OCI-LY3 (cell line): ENCODE measurements around the gene VPS29.
"Not testable (repeated sequence)": the region's sequence is repeated elsewhere in the genome, so short reads cannot be mapped to it uniquely, and the experiment has no call there.

Experiments used
- H2AFZ ChIP-seq: fragments of 200-600, 300-600 bp; shearing (Covaris generic); 2 replicates; pipeline ENCODE4 v1.6.0; 2014; ENCODE audit warnings: antibody characterized with exemption, low read depth, low read length
- H3K27ac ChIP-seq: fragments of 200-600, 300-600 bp; sonication (generic); 2 replicates; pipeline ENCODE4 v1.5.1; 2014; ENCODE audit warnings: mild to moderate bottlenecking, low read length, moderate library complexity, mixed read lengths
- H3K27me3 ChIP-seq: fragments of 200-600, 300-600 bp; sonication (generic); 2 replicates; pipeline ENCODE4 v1.6.1; 2014; ENCODE audit warnings: low read depth, low read length, mixed read lengths
- H3K36me3 ChIP-seq: fragments of 200-600, 300-600 bp; sonication (generic); replicated peaks from 2 replicates; pipeline ENCODE3; 2014; ENCODE audit warnings: low read depth, low read length, mixed read lengths
- H3K4me1 ChIP-seq: fragments of 300-600, 200-600 bp; sonication (generic); 2 replicates; pipeline ENCODE4 v1.6.1; 2014; ENCODE audit warnings: low read length, mixed read lengths
- H3K4me2 ChIP-seq: fragments of 200-600, 300-600 bp; sonication (generic); 2 replicates; pipeline ENCODE4 v1.6.1; 2014; ENCODE audit warnings: low read length, mixed read lengths
- H3K4me3 ChIP-seq: fragments of 300-600, 200-600 bp; sonication (generic); 2 replicates; pipeline ENCODE4 v1.5.1; 2014; ENCODE audit warnings: antibody characterized with exemption, mild to moderate bottlenecking, low read length, moderate library complexity
- H3K79me2 ChIP-seq: fragments of 300-600, 200-600 bp; shearing (Covaris generic); 2 replicates; pipeline ENCODE4 v1.6.1; 2014; ENCODE audit warnings: mild to moderate bottlenecking, low read length, mixed read lengths
- H3K9ac ChIP-seq: fragments of 300-600, 200-600 bp; shearing (Covaris generic); 2 replicates; pipeline ENCODE4 v1.6.0; 2014; ENCODE audit warnings: mild to moderate bottlenecking, low read length, moderate library complexity
- H3K9me3 ChIP-seq: fragments of 200-600, 300-600 bp; shearing (Covaris generic); 2 replicates; pipeline ENCODE4 v1.6.1; 2014; ENCODE audit warnings: low read length, mixed read lengths; ENCODE audit not compliant: insufficient read depth
- H4K20me1 ChIP-seq: fragments of 200-600, 300-600 bp; sonication (generic); 2 replicates; pipeline ENCODE4 v1.6.1; 2016; ENCODE audit warnings: low read length, mixed read lengths; ENCODE audit not compliant: insufficient read depth
- EZH2phosphoT487 ChIP-seq: fragments of 200-600 bp; shearing (Covaris generic); IDR thresholded peaks from 2 replicates; pipeline ENCODE4 v1.6.1; 2018; ENCODE audit warnings: antibody characterized with exemption, mixed run types, low read depth
- TF ChIP-seq, protein P1 (sequence below): fragments of 200-600, 300-600 bp; sonication (generic); IDR thresholded peaks from 2 replicates; pipeline ENCODE4 v1.5.1; 2014; ENCODE audit warnings: antibody characterized with exemption, low read length, low read depth

The VPS29 gene

DNA sequence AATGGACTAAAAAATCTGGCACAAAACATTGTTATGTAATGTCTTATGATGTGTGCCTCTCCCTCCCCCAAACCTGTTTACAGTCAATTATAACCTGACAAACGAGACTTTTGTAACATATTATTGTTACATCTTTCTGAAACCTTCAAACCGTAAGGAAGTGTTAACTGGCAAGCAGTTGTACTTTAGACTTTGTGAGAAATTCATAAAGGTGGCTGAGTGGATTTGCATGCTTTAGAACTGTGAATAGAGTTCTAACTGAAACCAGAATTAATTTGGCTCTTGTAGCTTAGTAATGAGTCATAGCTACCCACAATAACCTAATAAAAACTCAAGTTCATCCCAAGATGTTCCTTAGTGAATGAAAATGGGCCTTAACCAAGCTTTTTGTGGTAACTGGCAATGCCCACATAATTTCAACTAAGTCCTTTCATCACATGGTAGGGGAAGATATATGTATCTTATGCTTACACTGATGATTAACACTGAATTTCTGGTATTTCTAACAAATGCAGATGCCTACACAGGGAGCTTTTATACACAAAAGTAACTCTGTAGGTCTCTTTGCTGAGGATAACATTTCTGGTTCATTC is 29.9 kb upstream of the VPS29 start:
- Histone ChIP-seq H3K4me3 (peak overlapping the region; percentile 32), H3K4me1 (peaks cover 32% of the 10 kb centered on the region), H3K79me2 (peaks cover 16% of the 10 kb centered on the region), H3K9ac (no peak overlapping the region), H3K27me3 (no peaks in the 10 kb centered on the region), H4K20me1 (peaks cover 52% of the 10 kb centered on the region), H3K36me3 (peaks cover 49% of the 10 kb centered on the region), H2AFZ (no peak overlapping the region), H3K9me3 (no peaks in the 10 kb centered on the region), H3K4me2 (peak overlapping the region; percentile 65), H3K27ac (peak overlapping the region; percentile 60)
- TF ChIP-seq, protein P1, sequence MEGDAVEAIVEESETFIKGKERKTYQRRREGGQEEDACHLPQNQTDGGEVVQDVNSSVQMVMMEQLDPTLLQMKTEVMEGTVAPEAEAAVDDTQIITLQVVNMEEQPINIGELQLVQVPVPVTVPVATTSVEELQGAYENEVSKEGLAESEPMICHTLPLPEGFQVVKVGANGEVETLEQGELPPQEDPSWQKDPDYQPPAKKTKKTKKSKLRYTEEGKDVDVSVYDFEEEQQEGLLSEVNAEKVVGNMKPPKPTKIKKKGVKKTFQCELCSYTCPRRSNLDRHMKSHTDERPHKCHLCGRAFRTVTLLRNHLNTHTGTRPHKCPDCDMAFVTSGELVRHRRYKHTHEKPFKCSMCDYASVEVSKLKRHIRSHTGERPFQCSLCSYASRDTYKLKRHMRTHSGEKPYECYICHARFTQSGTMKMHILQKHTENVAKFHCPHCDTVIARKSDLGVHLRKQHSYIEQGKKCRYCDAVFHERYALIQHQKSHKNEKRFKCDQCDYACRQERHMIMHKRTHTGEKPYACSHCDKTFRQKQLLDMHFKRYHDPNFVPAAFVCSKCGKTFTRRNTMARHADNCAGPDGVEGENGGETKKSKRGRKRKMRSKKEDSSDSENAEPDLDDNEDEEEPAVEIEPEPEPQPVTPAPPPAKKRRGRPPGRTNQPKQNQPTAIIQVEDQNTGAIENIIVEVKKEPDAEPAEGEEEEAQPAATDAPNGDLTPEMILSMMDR: no peak
- no peak for TF ChIP-seq EZH2phosphoT487

DNA sequence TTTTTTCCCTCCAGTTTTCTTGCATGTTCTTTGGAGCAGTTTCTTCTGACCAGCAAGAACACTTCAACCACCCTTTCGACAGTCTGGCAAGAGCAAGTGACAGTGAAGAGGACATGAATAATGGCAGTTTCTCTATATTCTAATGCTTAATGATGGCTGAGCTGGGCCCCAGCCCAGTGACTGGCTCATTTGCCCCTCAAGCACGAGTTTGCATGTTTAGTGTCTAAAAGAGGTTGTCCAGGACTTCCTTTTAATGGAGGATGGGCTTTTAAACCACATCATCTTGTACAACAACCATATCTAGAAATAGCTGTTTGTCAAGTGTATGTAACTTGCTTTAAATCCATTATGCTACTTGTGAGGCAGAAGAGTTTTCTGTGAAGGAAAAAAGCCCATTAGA is 28.6 kb upstream of the VPS29 start:
- TF ChIP-seq, protein P1: no peak
- no peak for TF ChIP-seq EZH2phosphoT487
- H3K9me3 ChIP-seq: no peaks in the 10 kb centered on the region
- H3K4me2 ChIP-seq: no peak overlapping the region
- H3K27ac ChIP-seq: no peak overlapping the region
- H3K4me1 ChIP-seq: peaks cover 32% of the 10 kb centered on the region
- no peak overlapping the region for H3K9ac ChIP-seq
- H4K20me1 ChIP-seq: peaks cover 47% of the 10 kb centered on the region
- H3K36me3 ChIP-seq: peaks cover 35% of the 10 kb centered on the region
- H3K27me3 ChIP-seq: no peaks in the 10 kb centered on the region
- peaks cover 16% of the 10 kb centered on the region for H3K79me2 ChIP-seq
- H3K4me3 ChIP-seq: no peak overlapping the region
- no peak overlapping the region for H2AFZ ChIP-seq

DNA sequence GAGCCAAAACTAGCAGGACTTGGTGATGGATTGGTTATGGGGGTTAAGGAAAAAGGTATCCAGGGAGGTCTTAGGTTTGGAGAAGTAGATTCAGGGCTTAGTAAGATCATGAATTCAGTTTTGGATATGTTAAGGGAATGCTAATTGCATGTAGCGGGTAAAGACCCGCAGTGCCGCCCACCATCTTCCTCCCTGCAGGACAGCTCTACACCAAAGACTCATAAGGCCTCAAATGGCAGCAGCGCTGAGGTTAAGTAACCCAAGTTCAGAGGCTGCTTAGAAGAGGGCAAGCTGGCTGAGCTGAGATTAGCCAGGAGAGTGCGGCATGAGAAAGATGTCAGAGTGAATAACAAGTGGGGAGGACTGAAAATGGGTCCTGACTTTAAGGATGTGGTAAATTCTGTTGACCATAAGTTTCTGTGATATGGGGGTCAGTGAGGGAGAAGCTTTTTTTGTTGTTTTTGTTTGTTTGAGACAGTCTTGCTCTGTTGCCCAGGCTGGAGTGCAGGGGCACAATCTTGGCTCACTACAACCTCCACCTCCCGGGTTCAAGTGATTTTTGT is 26.4 kb upstream of the VPS29 start:
- H3K36me3 ChIP-seq: peaks cover 16% of the 10 kb centered on the region
- no peak overlapping the region for H3K27ac ChIP-seq
- H3K4me2 ChIP-seq: no peak overlapping the region
- H4K20me1 ChIP-seq: peaks cover 27% of the 10 kb centered on the region
- H3K4me3 ChIP-seq: no peak overlapping the region
- H3K4me1 ChIP-seq: peaks cover 26% of the 10 kb centered on the region
- no peak overlapping the region for H2AFZ ChIP-seq
- H3K27me3 ChIP-seq: no peaks in the 10 kb centered on the region
- H3K9me3 ChIP-seq: no peaks in the 10 kb centered on the region
- H3K9ac ChIP-seq: no peak overlapping the region
- peaks cover 10% of the 10 kb centered on the region; the same call in 1 of the 2 replicates for H3K79me2 ChIP-seq
- TF ChIP-seq, protein P1: no peak
- no peak for TF ChIP-seq EZH2phosphoT487

DNA sequence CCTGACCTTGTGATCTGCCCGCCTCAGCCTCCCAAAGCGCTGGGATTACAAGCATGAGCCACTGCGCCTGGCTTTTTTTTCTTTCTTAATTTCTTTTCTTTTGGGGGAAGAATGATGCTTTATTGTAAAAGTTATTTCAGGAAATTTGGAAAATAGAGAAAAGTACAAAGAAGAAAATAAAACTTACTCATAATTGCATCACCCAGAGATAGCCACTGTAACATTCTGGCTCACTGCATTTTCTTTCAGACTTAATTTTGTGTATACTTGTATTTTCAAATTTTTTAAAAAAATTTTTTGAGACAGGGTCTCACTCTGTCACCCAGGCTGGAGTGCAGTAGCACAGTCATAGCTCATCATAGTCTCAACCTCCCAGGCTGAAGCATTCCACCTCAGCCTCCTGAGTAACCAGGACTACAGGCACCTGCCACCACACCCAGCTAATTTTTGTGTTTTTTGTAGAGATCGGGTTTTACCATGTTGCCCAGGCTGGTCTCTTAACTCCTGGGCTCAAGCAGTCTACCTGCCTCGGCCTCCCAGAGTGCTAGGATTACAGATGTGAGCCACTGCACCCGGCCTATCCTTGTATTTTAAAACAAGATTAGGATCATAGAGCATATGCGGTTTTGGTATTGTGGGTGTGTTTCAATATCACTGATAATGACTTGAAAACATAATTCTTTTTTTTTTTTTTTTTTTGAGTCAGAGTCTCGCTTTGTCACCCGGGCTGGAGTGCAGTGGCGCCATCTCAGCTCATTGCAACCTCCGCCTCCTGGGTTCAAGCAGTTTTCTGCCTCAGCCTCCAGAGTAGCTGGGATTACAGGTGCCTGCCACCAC is 19.2 kb upstream of the VPS29 start:
- H3K27ac ChIP-seq, H3K36me3 ChIP-seq, H3K9ac ChIP-seq, H3K79me2 ChIP-seq, H3K4me2 ChIP-seq, H3K4me3 ChIP-seq, H4K20me1 ChIP-seq, H2AFZ ChIP-seq, H3K4me1 ChIP-seq, H3K9me3 ChIP-seq, H3K27me3 ChIP-seq: not testable (repeated sequence)

DNA sequence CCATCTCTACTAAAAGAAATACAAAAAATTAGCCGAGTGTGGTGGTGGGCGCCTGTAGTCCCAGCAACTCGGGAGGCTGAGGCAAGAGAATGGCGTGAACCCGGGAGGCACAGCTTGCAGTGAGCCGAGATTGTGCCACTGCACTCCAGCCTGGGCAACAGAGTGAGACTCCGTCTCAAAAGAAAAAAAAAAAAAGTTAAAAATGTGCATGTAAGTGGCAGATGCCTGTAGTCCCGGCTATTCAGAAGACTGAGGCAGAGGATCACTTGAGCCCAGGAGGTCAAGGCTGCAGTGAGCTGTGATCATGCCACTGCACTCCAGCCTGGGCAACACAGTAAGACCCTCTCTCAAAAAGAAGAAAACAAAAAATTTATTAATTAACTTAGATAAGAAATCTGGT is 16.1 kb upstream of the VPS29 start:
- not testable (repeated sequence) for H3K4me2 ChIP-seq, H3K27me3 ChIP-seq, H3K9me3 ChIP-seq, H3K79me2 ChIP-seq, H3K36me3 ChIP-seq, H3K9ac ChIP-seq, H2AFZ ChIP-seq, H4K20me1 ChIP-seq, H3K4me1 ChIP-seq, H3K4me3 ChIP-seq, H3K27ac ChIP-seq
